ENCODE results near the gene YBX1.
"Not testable (repeated sequence)": the region's sequence is repeated elsewhere in the genome, so short reads cannot be mapped to it uniquely, and the experiment has no call there.

Gene YBX1

GRCh38 chr1:42690477-42691156 is 8.4 kb downstream of the YBX1 start:
- peak in 1 of 2 donors; percentile 11 for DNase-seq

GRCh38 chr1:42691157-42691498 is 8.9 kb downstream of the YBX1 start:
- no peak for DNase-seq

- no peak for DNase-seq
These were observed 10.2 kb downstream of the YBX1 start for GRCh38 chr1:42692461-42692860.

- no peak for DNase-seq
These were observed 10.7 kb downstream of the YBX1 start for GRCh38 chr1:42692911-42693310.

GRCh38 chr1:42698081-42698813 is 16.0 kb downstream of the YBX1 start:
- no peak for DNase-seq

- no peak for DNase-seq
These were observed 17.8 kb downstream of the YBX1 start for GRCh38 chr1:42700006-42700405.

GRCh38 chr1:42703888-42704464 is 21.8 kb downstream of the YBX1 start:
- no peak for DNase-seq

- DNase-seq: not testable (repeated sequence)
These were observed 30.6 kb downstream of the YBX1 start for GRCh38 chr1:42712808-42713207.

GRCh38 chr1:42713293-42713692 is 31.1 kb downstream of the YBX1 start:
- DNase-seq: no peak

GRCh38 chr1:42714441-42714840 is 32.2 kb downstream of the YBX1 start:
- DNase-seq: not testable (repeated sequence)

GRCh38 chr1:42720868-42721267 is 38.6 kb downstream of the YBX1 start:
- DNase-seq: no peak

GRCh38 chr1:42721926-42722325 is 39.7 kb downstream of the YBX1 start:
- no peak for DNase-seq

- DNase-seq: not testable (repeated sequence)
These were observed 40.2 kb downstream of the YBX1 start for GRCh38 chr1:42722403-42722802.

- DNase-seq: no peak
These were observed 41.3 kb downstream of the YBX1 start for GRCh38 chr1:42723511-42723910.

- not testable (repeated sequence) for DNase-seq
These were observed 43.6 kb downstream of the YBX1 start for GRCh38 chr1:42725820-42726219.

GRCh38 chr1:42730002-42730401 is 47.8 kb downstream of the YBX1 start:
- DNase-seq: no peak

GRCh38 chr1:42730988-42731387 is 48.8 kb downstream of the YBX1 start:
- DNase-seq: peak in 1 of 2 donors; percentile 17

GRCh38 chr1:42731585-42731984 is 49.4 kb downstream of the YBX1 start:
- DNase-seq: no peak

- no peak for DNase-seq
These were observed 50.0 kb downstream of the YBX1 start for GRCh38 chr1:42732126-42732680.

- no peak for DNase-seq
These were observed 51.4 kb downstream of the YBX1 start for GRCh38 chr1:42733415-42734200.

- no peak for DNase-seq
These were observed 52.2 kb downstream of the YBX1 start for GRCh38 chr1:42734201-42735035.

GRCh38 chr1:42735056-42735455 is 52.8 kb downstream of the YBX1 start:
- no peak for DNase-seq
